GM21528 (cell line): Measurements from ENCODE around the gene MGLL.

ENCODE experiments used
- ATAC-seq: cut with Tn5 transposase; IDR thresholded peaks from one replicate; pipeline ENCODE4 v1.9.1; 2021; ENCODE audit warnings: mild to moderate bottlenecking, moderate library complexity; ENCODE audit not compliant: unreplicated experiment, low FRiP score

MGLL gene

GRCh38 chr3:127761441-127761801 lies 60.9 kb downstream of the MGLL start:
- no peak for ATAC-seq

GRCh38 chr3:127760791-127761440 lies 61.4 kb downstream of the MGLL start:
- no peak for ATAC-seq

DNA sequence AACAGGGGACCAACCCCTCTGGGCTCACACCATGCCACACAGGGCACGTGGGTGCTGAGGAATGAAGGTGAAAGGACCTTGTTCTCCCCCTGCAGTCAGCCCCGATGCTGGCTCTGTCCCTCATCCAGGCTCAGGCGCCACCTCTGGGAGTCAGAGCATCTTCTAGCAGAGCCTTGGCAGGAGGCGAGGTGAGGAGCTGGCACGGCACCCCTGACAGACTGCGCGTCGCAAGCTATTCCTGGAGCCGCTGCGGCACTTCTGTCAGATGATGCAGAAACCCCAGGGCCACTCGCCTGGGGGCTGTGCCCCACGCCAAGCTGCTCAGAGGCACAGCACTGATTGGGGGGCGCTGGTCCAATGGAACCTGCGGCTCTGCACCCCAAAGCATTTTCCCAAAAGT lies 62.0 kb downstream of the MGLL start:
- no peak for ATAC-seq

- ATAC-seq: no peak
These were observed 62.5 kb downstream of the MGLL start for GRCh38 chr3:127759826-127760225.

DNA sequence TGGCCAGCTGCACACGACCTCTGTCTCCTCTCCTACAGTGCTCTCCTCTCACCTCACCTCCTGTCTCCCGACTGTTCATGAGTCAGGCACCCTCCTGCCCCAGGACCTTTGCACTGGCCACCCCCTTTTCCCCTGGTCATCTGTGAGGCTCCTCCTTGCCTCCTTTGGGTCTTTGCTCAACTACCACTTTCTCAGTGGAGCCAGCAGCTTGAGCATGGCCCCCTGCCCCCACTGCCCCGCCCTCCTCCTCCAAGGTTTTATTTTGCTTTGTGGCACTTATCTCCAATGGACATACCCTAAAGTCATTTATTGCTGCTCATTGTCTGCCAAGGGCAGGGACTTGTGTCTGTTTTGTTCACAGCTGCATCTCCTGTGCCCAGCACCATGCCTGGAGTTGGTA lies 64.3 kb downstream of the MGLL start:
- no peak for ATAC-seq

- no peak for ATAC-seq
These were observed 67.0 kb downstream of the MGLL start for GRCh38 chr3:127755305-127755681.

DNA sequence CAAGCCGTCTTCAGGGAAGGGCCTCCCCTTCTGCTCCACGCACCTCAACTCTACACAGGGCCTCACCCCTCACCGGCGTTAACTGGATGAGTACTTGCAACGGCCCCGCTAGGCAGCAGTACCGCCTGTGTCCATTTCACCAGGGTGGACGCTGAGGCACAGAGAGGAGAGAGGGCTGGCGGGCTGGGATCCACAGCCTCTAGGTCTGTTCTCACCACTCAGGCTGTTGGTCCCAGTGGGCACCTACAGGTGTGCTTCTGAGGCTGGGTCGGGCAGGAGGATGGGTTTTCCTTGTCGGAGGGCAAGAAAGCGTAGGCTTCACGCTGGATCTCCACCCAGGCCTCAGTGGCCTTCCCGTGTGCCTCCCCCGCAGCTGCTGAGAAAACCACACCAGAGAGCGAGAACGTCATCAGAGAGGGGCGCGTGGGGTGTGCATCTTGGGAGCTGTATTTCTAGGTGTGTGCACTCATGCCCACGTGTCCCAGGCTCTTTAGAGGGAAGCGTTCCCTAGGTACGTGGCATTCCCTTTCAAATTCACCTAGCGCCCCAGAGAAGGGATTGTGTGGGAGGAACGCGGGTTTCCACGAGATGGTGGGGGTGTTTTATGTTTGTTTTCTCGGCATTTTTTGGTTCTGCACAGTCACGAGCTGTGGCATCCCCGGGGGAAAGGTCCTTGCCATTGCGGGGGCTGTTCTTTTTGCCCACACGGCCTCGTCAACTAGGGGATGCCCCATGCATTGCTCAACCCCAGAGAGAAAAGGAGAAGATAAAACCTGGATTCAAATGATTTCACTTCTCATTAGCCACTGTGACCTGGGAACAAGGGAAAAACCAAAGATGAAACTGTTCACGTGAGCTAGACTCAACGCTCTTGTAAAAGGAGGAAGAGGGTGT lies 67.7 kb downstream of the MGLL start:
- no peak for ATAC-seq

DNA sequence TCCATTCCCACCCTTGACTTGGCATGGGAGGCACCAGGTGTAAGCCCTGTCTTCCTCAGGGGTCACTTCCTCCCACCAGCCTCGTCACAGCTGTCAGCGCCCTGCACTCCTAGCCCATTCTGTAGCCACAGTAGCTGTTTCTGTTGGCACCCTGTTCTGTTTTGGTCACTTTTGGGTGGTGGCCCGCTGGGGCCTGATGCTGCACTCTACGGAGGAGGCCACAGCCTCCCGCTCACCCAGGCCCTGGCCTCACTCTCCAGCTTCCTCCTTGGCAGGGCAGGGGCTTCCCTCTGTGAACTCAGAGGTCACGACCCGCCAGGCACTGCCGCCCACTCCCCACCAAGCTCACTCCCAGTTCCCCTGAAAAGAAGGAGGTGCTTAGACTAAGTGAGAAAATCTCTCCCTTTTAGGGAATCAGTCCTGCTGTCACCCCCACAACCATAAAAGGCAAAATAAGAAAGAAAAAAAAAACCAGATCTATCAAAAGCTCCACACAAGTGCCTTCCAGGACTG lies 68.4 kb downstream of the MGLL start:
- ATAC-seq: no peak

DNA sequence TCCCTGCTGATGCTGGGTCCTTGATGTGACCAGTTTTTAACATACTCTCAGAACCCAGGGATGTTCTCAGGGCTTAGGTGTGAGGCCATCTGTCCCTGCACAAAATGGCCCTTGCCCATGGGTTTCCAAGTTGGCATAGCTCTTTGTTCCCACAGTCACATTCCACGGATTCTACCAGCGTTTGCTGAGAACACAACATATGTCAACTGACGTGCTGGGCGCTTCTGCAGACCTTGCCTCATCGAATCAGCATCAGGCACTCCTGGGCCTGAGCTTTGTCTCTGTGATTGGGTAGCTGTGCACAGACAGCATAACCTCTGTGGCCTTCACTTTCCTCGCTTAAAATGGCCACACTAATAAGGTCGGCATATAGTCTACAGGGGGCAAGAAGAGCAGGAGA lies 69.0 kb downstream of the MGLL start:
- no peak for ATAC-seq

- no peak for ATAC-seq
These were observed 70.5 kb downstream of the MGLL start for GRCh38 chr3:127751782-127752181.

DNA sequence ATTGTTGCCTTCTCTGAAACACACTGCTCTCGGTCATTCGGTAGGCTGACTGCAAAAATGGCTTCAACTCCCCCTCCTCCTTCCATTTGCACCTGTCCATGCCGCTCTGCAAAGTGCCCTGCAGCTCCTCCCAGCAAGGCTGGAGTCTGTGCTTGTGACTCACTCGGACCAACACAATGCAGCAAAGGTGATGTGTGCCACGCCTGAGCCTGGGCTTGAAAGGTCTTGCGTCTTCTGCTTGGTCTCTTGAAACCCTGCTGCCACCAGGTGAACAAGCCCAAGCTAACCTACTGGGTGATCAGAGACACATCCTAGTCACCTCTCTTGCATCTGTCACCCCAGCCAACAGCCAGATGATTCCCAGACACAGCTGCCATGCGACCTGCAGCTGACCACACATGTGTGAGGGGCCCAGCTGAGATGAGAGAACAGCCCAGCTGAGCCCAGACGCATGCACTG lies 71.1 kb downstream of the MGLL start:
- ATAC-seq: no peak

GRCh38 chr3:127750226-127751031 lies 71.9 kb downstream of the MGLL start:
- no peak for ATAC-seq

- ATAC-seq: no peak
These were observed 72.5 kb downstream of the MGLL start for GRCh38 chr3:127749787-127750225.

- no peak for ATAC-seq
These were observed 73.0 kb downstream of the MGLL start for GRCh38 chr3:127749361-127749760.

DNA sequence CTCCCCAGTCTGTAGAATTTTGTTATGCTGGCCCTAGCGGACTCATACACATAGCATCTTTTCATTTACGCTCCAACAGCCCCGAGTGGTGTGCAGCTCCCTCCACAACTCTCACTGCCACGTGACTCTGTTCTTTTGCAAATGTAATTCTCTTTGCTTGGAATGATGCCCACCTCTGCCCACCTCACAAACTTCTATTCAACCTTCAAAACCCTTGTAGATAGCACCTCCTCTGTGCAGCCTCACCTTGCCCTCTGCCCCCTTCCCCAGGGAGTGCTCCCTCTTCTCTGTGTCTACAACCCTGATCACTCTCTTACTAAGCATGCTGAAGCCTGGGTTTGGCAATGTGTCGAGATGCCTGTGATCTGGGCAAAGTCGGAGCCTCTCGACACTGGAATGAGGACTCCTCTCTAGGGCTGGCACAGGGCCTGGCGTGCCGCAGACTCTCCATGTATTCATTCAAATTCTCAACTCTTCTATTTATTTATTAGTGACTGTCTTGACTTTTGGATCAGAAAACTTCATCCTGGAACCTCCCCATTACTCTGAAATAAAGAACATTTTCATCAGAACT lies 73.5 kb downstream of the MGLL start:
- no peak for ATAC-seq

- ATAC-seq: no peak
These were observed 74.4 kb downstream of the MGLL start for GRCh38 chr3:127747751-127748521.

DNA sequence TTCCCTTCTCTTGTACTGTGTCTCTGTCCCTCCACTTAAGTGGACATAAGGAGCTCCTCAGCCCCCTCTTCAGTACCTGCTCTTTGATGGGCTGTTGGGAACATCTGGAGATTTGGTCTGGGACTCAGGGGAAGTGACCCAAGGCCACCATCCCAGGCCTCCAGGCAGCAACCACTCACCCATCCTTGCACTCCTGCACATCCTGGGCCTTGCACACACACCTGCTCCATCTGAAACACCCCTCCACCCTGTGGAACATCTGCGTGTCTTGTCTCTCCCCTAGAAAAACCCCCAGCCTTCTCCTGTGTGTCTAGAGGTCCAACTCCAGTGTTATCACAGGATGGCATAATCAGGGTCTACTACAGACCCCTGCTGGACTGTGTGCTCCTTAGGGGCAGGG lies 75.2 kb downstream of the MGLL start:
- ATAC-seq: no peak

DNA sequence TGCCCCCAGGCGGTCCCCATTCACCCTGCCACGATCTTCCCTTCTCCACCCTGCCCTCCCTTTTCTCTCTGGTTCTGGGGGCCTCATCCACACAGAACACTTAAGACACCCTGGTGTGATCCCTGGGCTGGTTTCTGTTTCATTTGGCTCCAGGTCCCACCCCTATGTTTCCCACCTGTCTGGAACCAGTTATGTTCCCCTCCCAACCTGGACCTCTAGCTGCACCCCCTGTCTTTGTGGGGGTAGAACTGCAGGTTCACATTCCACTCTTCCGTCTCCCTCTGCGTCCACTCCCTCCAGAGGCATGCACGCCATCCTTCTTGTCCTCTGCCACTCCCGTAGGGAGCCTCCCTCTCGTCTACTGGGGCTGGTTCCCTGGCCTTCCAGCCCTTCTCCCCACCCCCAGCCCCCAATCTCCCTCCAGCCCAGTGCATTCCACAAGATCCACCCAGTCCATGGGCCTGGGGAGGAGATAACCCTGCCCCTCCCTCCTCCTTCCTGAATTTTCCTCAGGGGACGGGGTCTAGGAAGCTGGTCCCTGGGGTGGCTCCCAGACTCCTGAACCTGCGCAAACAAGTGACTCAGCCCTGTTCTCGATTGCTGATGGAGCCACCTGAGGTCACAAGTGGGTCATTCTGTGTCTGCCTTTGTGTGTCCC lies 75.8 kb downstream of the MGLL start:
- no peak for ATAC-seq

DNA sequence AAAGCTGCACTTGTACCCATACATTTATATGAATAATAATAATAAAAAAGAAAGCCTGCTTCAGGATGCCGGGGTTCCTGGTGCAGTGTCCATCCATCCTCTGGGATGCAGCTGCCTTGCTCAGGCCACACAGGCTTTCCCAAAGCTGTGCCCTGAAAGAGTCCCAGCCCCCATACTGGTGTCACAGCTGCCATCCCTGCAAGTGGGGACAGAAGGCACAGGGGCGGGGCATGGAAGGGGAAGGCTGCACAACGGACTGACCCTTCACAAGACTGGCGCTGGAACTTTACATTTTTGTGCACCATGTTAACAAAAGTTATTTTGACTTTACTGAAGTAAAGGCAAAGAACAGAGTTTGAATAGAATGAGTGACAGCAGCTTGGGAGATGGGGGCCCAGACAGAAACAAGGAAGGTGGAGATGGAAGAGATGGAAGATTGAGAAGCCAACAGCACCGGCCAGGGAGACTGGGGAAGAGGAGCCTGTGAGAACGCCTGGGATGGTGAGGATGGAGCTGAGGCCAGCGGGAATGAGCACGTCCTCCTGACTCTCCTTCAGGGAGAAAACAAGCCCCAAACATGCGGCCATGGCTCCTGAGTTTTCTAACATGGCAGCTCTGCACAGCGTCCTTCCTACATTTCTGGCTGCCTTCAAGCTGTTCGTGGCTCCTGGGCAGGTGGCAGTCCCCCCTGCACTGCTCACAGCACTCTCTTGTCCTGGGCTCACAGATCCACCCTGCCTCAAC lies 76.5 kb downstream of the MGLL start:
- no peak for ATAC-seq
